ENCODE data around the gene CHCHD3. TPM values are rescaled to one million over a fixed set of nuclear protein-coding genes. Genes with fewer than 3 reads are reported as not detected.

CHCHD3 gene
- total RNA-seq, 6 experiments from 2014 or later = 51.3 to 70.0 (median 65.7) TPM

GRCh38 chr7:132815130-132815529 is 266.8 kb downstream of the CHCHD3 start:
- H3K4me1 Mint-ChIP-seq (ENCODE audit: low read depth) = peaks cover 20% of the 10 kb centered on the region; the same call in 1 of the 2 replicates
- no peak for TF ChIP-seq CTCF (IDR thresholded peaks at IDR 0.05)
- H3K27me3 Mint-ChIP-seq (ENCODE audit: insufficient read depth) = no peaks in the 10 kb centered on the region
- peaks cover 18% of the 10 kb centered on the region for H3K36me3 Mint-ChIP-seq (ENCODE audit: low read depth)
- H3K9me3 Mint-ChIP-seq = no peaks in the 10 kb centered on the region
- H3K4me3 Mint-ChIP-seq = no peak overlapping the region
- H3K27ac Mint-ChIP-seq = no peak overlapping the region
- DNase-seq = no peak

DNA sequence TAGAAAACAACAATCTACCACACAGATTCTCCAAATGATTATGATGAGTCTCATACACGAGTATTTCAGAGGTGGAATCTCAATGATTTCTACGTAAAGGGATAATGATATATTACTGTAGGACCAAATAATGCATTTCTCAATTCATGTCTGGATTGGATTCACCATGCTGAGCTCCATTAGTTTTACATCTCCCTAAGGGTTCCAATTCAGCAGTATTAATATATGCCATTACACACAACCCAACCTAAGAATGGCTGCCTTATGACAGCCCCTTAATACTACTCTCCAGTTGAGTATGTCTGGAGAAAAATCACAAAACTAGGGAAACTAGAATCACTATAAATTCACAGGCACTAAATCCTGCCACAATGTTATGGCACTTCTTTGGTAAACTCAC is 271.3 kb downstream of the CHCHD3 start:
- no peak for TF ChIP-seq CTCF (IDR thresholded peaks at IDR 0.05)
- H3K9me3 Mint-ChIP-seq = no peaks in the 10 kb centered on the region
- peaks cover 18% of the 10 kb centered on the region for H3K36me3 Mint-ChIP-seq (ENCODE audit: low read depth)
- H3K4me3 Mint-ChIP-seq = no peak overlapping the region
- H3K27me3 Mint-ChIP-seq (ENCODE audit: insufficient read depth) = no peaks in the 10 kb centered on the region
- DNase-seq = no peak
- peaks cover 7% of the 10 kb centered on the region; the same call in 1 of the 2 replicates for H3K4me1 Mint-ChIP-seq (ENCODE audit: low read depth)
- H3K27ac Mint-ChIP-seq = no peak overlapping the region

DNA sequence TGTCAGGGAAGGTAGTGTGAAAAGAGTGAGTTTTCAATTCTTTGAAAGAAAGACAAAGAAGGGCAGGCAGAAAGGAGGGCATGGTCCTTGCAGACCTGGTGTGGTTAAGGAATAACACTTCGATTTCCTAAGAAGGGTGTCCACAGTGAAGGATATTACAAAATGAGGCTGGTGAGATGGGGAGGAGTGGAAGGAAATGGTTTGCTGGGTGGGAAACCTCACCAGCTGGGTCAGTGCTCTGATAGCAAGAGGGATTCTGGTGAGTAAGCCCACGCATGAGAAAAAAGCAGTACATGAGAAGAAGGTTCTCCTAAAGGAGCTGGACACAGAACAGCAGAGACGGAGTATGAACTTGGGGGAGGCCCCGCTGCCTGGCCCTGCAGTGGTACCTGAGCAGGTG is 275.1 kb downstream of the CHCHD3 start:
- Mint-ChIP-seq H3K4me3 (no peak overlapping the region), H3K4me1 (ENCODE audit: low read depth) (no peaks in the 10 kb centered on the region), H3K9me3 (no peaks in the 10 kb centered on the region), H3K27ac (no peak overlapping the region), H3K36me3 (ENCODE audit: low read depth) (peaks cover 11% of the 10 kb centered on the region), H3K27me3 (ENCODE audit: insufficient read depth) (no peaks in the 10 kb centered on the region)
- TF ChIP-seq CTCF (IDR thresholded peaks at IDR 0.05) = no peak
- DNase-seq = no peak

- H3K27ac Mint-ChIP-seq = no peak overlapping the region
- TF ChIP-seq CTCF (IDR thresholded peaks at IDR 0.05) = no peak
- H3K9me3 Mint-ChIP-seq = no peaks in the 10 kb centered on the region
- no peak overlapping the region for H3K4me3 Mint-ChIP-seq
- no peak for DNase-seq
- H3K27me3 Mint-ChIP-seq (ENCODE audit: insufficient read depth) = no peaks in the 10 kb centered on the region
- peaks cover under 1% of the 10 kb centered on the region; the same call in 1 of the 2 replicates for H3K36me3 Mint-ChIP-seq (ENCODE audit: low read depth)
- no peaks in the 10 kb centered on the region for H3K4me1 Mint-ChIP-seq (ENCODE audit: low read depth)
Observed at GRCh38 chr7:132805766-132806165, 276.1 kb downstream of the CHCHD3 start.

DNA sequence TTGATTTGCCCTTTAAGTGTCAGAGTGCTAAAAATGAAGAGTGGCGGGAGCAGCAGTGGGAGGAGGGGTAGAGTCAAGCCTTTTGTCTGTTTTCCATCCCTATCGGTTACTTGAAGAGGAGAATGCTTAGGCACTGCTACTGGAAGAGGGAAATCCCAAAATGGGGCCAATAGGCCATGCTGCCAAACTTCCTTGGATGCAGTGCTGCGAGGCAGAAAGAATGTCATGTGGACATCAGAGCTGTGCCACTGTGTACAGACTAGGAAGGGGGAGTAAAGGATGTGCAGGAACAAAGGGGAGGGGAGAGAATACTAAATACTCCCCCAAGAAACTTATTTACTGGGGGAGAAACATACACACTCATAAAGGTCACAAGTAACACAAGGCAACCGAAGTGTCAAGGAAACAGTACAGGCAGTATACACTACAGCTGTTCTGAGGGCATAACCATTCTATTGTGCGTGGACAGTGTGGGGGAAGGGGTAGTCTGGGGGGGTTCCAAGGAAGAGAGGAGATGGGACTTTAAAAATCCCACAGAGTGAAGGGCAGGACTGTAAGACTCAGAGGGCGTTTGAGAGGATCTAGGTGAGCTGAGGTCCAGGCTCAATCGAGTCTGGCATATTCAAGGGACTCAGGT is 276.9 kb downstream of the CHCHD3 start:
- no peak for TF ChIP-seq CTCF (IDR thresholded peaks at IDR 0.05)
- no peak overlapping the region for H3K27ac Mint-ChIP-seq
- 0 out of 2 replicates have a peak, but pooled peaks cover 4% of the 10 kb centered on the region for H3K4me1 Mint-ChIP-seq (ENCODE audit: low read depth)
- no peaks in the 10 kb centered on the region for H3K36me3 Mint-ChIP-seq (ENCODE audit: low read depth)
- DNase-seq = no peak
- no peak overlapping the region for H3K4me3 Mint-ChIP-seq
- H3K9me3 Mint-ChIP-seq = no peaks in the 10 kb centered on the region
- no peaks in the 10 kb centered on the region for H3K27me3 Mint-ChIP-seq (ENCODE audit: insufficient read depth)

Data from HFFc6 (cell line).